NCI-H2029 (cell line): Measurements from ENCODE around the gene RO60.

Experiments used
- DNase-seq: peaks from one replicate; lab custom pipeline; 2025; lab: John Stamatoyannopoulos, UW

The RO60 gene

GRCh38 chr1:193060938-193061337 is 1.5 kb downstream of the RO60 start:
- DNase-seq = peak; percentile 4

DNA sequence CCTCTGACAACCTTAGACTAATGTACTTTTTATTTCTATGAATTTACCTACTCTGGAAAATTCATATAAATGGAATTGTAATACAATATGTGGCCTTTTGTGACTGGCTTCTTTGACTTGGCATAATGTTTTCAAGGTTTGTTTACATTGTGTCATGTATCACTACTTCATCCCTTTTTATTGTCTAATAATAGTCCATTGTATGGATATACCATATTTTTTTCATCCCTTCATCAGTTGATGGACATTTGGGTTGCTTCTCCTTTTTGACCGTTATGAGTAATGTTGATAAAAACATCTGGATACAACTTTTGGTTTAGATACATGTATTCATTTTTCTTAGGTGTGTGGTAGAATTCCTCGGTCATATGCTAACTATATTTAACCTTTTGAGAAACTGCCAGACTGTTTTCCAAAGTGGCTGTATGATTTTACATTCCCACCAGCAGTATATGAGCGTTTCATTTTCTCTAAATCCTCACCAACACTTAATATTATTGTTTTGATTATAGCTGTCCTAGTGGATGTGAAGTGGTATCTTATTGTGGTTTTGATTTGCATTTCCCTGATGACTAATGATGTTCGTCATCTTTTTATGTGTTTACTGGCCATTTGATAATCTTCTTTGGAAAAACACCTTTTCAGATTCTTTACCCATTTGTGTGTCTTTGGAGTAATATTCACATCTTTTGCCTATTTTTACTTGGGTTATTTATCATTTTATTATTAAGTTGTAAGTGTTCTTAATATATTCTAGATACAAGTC is 3.5 kb downstream of the RO60 start:
- DNase-seq = no peak

GRCh38 chr1:193065954-193066353 is 6.5 kb downstream of the RO60 start:
- no peak for DNase-seq

- DNase-seq = no peak
Measured at GRCh38 chr1:193066606-193067005, 7.2 kb downstream of the RO60 start.

DNA sequence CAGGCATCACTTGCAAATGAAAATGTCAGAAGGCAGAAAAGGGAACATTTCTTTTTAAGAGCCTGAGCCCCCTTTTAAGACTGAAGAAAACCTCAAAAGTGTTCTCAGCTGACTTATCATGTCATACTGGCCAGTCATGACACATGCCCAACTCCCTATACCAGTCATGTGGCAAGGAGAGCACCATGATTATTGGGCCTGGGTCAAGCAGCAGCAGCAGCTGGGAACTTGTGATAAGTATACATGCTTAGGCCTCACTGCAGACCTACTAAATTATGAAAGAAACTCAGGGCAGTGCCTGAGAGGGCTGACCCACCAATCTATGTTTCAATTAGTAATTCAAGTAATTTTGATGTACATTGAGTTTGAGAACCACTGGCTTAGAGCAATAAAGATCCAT is 8.6 kb downstream of the RO60 start:
- DNase-seq = no peak

DNA sequence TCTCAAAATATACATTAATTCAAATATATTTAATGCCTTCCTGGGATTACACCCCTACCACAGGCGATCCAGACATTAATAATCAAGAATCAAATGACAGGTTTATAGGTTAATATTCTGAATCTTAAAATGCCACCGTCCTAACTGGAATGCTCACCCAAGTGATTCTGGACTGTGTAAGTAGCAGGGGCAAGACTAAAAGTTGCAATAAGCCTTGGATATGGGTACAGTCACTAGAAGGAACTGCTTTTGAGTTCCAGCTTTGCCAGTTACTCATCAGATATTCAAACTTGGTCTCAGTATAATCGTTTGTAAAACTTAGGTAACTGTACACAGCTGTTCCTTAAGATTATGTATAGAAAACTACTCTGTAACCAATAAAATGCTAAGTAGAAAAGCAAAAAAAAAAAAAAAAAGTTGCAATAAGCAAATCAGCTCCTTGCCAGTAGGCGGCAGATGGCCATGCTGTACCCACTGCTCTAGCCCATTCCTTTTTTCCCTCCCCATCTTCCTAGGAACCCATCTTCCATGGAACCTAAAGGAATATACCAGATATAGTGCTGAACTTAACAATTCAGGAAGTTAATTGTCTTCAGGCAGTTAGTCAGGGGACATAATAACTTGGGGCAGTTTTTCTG is 10.5 kb downstream of the RO60 start:
- no peak for DNase-seq

GRCh38 chr1:193070386-193070753 is 11.0 kb downstream of the RO60 start:
- no peak for DNase-seq

GRCh38 chr1:193070942-193071341 is 11.5 kb downstream of the RO60 start:
- peak; percentile 40 for DNase-seq

- no peak for DNase-seq
Measured at GRCh38 chr1:193077991-193078390, 18.6 kb downstream of the RO60 start.

DNA sequence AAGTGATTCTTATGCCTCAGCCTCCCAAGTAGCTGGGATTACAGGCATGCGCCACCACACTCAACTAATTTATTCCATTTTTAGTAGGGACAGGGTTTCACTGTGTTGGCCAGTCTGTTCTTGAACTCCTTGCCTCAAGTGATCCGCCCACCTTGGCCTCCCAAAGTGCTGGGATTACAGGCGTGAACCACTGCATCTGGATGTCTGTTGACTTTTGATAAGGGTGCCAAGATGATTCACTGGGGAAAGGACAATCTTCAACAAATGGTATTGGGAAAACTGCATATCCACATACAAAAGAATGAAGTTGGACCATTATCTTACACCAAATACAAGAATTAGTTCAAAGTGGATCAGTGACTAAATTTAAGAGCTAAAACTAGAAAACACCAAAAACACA is 19.8 kb downstream of the RO60 start:
- DNase-seq = no peak

DNA sequence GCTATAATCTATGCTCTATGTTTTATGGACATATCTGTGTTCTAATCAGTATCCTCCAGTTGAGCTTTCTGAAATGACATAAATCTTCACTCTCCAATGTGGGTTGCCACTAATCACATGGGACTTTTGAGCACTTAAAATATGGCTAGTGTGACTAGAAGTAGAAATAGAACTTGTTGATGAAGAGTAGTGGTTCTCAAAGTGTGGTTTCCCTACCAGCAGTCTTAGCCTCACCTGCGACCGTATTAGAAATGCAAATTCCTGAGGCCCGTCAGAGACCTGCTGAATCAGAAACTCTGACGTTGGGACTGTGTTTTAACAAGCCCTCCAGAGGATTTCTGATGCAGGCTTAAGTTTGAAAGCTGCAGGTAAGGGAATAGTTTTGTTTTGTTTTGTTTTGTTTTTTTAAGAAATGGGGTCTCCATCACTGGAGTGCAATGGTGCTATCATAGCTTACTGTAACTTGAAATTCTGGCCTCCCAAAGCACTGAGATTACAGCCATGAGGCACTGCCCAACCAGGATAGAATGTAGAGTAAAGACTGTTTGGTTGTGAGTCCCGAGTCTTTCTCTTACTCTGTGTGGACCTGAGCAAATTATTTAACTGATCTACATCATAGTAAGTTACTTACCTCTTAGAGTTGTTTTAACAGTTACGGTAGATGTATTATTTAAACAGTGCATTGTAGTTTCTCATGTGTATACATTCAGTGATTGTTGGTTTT is 24.1 kb downstream of the RO60 start:
- DNase-seq = no peak

- DNase-seq = no peak
Measured at GRCh38 chr1:193085263-193085662, 25.9 kb downstream of the RO60 start.

DNA sequence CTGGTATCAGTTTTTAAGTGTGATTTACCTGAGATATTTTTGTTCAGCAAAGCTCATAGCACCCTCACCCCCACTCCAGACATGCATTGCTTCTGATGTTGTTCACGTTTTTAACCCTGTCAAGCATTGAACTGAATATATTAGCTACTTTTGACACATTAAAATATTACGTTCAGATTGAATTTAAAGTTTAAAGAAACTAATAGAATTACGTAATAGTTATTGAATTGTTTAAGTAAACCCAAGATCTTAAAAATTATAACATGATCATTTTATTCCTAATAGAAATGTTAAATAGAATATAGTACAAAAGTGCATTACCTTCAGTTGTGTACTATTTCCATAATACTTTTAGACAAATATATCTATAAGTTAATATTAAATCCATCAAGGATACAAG is 26.9 kb downstream of the RO60 start:
- DNase-seq = no peak

GRCh38 chr1:193087893-193088292 is 28.5 kb downstream of the RO60 start:
- no peak for DNase-seq

DNA sequence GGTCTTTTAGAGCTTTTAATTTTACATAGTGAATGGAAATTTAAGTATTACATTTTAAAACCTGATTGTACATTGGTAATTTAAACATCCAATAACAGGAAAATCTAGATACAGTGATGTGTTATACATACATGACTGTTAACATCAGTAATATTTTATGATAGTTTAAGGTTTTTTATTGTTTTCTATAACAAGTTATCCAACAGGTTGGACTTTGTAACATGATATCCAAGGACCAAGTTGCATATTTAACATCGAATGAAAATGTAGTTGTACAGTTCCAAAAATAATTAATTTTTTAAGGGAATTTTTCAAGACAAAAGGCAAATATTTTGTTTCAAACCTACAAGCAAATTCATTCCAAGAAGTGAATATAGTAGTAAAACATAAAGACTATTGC is 31.5 kb downstream of the RO60 start:
- DNase-seq = no peak

DNA sequence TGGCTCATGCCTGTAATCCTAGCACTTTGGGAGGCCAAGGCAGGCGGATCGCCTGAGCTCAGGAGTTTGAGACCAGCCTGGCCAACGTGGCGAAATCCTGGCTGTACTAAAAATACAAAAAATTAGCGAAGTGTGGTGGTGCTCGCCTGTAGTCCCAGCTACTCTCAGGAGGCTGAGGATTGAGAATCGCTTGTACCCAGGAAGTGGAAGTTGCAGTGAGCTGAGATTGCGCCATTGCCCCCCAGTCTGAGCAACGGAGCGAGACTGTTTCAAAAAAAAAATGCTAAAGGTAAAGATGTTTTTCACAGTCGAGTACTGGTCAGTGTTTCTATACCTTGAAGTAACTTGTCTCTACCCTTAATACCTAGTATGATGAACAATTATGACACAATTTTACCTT is 34.7 kb downstream of the RO60 start:
- DNase-seq = no peak

GRCh38 chr1:193102662-193103061 is 43.2 kb downstream of the RO60 start:
- DNase-seq = no peak

- no peak for DNase-seq
Measured at GRCh38 chr1:193103759-193104501, 44.5 kb downstream of the RO60 start.

GRCh38 chr1:193104502-193104906 is 45.1 kb downstream of the RO60 start:
- peak; percentile 9 for DNase-seq

- peak; percentile 65 for DNase-seq
Measured at GRCh38 chr1:193104907-193105820, 45.8 kb downstream of the RO60 start, which contains the start of gene GLRX2. GLRX2 (minus strand) TSS chr1:193105414; CDS start chr1:193105382, 32 bp downstream.

- DNase-seq = no peak
Measured at GRCh38 chr1:193105821-193106177, 46.4 kb downstream of the RO60 start.
